ENCODE results near the gene CD70.
"Not testable (repeated sequence)": the region's sequence is repeated elsewhere in the genome, so short reads cannot be mapped to it uniquely, and the experiment has no call there.

CD70 gene

GRCh38 chr19:6551091-6551490, 39.9 kb downstream of the CD70 start:
- no peak for DNase-seq (ENCODE audit: low spot score)
- TF ChIP-seq CTCF (IDR thresholded peaks at IDR 0.05; ENCODE audit: extremely low read depth, missing control alignments), result no peak

- not testable (repeated sequence) for DNase-seq (ENCODE audit: low spot score)
Measured at GRCh38 chr19:6550679-6551078, 40.3 kb downstream of the CD70 start.

- DNase-seq (ENCODE audit: low spot score), result peak; percentile 45
- no peak for TF ChIP-seq CTCF (IDR thresholded peaks at IDR 0.05; ENCODE audit: extremely low read depth, missing control alignments)
Measured at GRCh38 chr19:6543866-6544347, 47.0 kb downstream of the CD70 start.

DNA sequence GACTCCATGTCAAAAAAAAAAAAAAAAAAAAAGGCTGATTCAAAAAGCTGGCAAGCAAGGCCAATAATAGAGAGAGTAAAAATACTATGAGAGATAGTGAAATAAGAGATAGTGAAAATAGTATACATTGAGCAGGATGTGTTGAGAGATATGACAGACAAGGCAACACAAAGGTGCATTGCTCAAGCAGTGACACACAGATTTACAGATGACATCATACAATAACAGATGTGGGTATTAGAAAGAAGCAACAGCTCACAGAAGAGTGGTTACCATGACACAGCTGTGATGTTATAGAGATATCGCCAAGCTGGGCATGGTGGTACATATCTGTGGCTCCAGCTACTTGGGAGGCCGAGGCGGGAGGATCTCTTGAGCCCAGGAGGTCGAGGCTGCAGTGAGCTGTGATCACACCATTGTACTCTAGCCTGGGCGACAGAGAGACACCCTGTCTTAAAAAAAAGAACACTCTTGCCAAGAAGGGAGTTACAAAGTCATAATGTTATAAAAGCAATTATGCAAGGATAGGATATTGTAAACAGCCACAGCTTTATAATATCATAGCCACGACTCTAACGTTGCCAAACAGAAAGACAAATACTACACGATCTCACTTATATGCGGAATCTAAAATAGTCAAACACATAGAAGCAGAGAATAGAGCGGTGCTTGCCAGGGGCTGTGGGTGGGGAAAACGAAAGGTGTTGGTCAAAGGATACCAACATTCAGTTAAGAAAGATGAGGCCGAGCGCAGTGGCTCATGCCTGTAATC, 49.8 kb downstream of the CD70 start:
- DNase-seq (ENCODE audit: low spot score), result no peak

GRCh38 chr19:6539514-6539913, 51.4 kb downstream of the CD70 start:
- TF ChIP-seq CTCF (IDR thresholded peaks at IDR 0.05; ENCODE audit: extremely low read depth, missing control alignments), result no peak
- no peak for DNase-seq (ENCODE audit: low spot score)

More for the DNA sequence above, 49.8 kb downstream of the CD70 start:
- TF ChIP-seq CTCF (IDR thresholded peaks at IDR 0.05; ENCODE audit: extremely low read depth, missing control alignments), result no peak

All from GM20000 (cell line).